Measurements from ENCODE around the gene CAP2.

DNA sequence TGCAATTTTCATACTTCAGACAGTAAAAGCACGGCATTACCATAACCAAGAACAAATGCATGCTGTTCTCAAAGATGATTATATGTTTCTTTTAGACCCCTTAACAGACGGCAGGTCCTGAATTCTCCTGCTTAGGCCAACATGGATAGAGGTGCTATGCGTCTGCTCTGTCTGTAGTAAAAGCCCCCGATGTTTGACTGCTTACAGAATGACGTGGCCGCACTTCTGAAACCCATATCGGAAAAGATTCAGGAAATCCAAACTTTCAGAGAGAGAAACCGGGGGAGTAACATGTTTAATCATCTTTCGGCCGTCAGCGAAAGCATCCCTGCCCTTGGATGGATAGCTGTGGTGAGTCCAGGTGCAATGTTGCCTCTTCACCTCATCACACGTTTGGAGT, 113.6 kb downstream of the CAP2 start:
- no peak for TF ChIP-seq GATA2 (IDR thresholded peaks at IDR 0.05; ENCODE audit: low read depth, low read length)
- TF ChIP-seq GATA3 (IDR thresholded peaks at IDR 0.05; ENCODE audit: low read depth, low read length), result no peak
